ENCODE results near the gene RYR3.

Gene RYR3

GRCh38 chr15:33600212-33600611 lies 289.4 kb downstream of the RYR3 start:
- no peak for DNase-seq

DNA sequence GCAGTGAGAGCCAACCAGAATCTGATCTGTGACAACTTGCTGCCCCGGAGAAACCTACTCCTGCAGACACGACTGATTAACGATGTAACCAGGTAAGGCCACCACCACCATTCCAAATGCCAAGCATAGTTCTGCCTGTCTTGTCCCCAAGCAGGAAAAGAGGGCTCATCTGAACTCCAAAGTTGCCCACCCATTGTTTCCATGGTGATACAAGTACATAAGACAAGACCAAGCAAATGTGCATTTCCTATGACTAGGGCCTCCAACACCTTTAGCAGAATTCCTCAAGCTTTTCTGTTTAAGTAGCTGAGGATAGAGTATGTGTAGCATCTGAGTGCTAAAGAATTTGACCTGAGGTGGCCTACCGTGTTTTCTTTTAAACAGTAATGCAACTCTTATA lies 290.7 kb downstream of the RYR3 start:
- DNase-seq, result no peak

DNA sequence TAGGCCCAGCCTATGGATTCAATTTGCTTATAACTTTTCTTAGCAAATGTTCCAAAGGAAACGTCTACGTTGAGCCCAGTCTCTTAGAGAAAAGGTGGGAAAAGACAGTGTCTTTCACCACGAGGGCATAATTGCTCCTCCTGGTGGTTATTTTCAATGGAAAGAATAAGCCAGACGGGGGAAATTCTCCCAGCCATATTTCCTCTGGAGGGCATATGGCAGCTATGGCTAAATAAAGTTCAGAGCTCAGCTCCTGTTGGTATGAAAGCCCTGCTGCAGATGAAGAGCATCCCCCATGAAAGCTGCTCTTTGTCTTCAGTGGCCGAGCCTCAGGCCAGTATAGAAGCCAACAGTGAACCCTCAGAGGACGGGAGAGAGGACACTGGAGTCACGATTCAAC lies 297.9 kb downstream of the RYR3 start:
- DNase-seq, result no peak

DNA sequence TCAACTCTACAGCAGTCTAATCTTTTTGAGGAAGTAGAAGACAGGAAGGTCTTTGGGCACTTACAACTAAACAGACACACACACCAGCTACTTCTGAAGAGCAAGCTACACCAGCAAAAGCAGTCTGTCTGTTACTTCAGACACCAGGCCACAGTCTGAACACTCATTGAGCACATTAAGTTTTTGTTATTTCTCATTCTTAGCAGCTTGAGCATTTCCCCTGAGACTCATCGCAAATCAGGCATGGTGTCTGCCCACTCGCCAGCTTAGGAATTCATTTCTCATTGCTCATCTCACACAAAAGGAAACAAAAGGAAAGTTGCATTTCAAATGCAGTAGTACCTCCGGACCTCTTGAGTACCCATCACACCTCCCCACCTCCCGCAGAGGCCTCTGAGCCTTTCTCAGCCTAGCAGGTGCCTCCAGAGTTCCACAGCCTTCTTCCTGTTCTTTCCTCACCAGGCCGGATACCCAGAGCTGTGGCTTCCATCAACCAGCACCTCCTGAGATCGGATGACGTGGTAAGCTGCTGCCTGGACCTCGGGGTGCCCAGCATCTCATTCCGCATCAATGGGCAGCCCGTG lies 302.0 kb downstream of the RYR3 start:
- no peak for DNase-seq

GRCh38 chr15:33616475-33616874 lies 305.7 kb downstream of the RYR3 start:
- no peak for DNase-seq

DNA sequence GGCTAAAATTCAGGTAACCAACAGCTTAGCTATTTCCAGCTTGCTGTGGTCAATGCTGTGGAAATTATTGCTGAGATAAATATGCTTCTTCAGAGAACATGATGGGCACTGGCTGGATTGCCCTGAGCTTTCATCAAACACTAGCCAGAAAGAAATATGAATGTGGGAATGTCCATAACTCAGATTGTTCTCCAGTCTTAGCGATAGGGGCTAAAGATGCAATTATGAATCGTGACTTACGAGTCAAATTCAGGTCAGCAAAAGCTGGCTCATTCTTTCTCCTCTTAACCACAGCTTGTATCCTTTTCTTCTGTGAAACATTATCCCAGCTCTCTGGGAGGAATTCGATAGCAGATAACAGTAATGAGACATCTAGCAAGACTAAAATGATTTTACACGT lies 307.6 kb downstream of the RYR3 start:
- no peak for DNase-seq

GRCh38 chr15:33621141-33621540 lies 310.4 kb downstream of the RYR3 start:
- no peak for DNase-seq

GRCh38 chr15:33623010-33623409 lies 312.2 kb downstream of the RYR3 start:
- no peak for DNase-seq

- no peak for DNase-seq
Measured at GRCh38 chr15:33624439-33624838, 313.7 kb downstream of the RYR3 start.

DNA sequence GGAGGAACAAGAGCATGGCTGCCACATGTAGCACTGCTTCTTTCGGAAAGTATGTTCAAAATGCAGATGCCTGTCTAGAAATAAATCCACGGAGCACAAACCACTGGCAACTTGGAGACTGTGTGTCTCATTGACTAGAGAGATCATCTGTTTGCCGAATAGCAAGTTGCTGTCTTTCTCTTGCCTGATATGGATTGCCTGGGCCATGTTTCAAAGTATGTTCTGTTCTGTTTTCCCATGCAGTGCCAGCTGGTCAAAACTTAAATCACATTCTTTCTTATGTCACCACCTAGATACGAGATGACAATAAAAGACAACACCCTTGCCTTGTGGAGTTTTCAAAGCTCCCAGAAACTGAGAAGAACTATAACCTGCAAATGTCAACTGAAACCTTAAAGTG lies 318.9 kb downstream of the RYR3 start:
- no peak for DNase-seq

DNA sequence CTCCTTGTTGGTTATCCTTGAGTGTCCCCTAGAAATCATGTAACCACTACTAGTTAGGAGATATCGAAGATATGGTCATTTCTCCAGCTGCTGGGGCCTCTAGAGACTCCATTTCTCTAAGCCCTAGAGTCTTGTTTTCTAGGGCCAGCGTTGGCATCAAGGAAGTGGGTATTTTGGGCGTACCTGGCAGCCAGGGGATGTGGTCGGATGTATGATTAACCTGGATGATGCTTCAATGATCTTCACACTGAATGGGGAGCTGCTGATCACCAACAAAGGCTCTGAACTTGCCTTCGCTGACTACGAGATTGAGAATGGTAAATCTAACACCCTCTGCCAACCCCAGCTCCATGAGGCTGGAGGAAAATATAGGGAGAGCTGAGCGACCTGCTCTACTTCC lies 325.5 kb downstream of the RYR3 start:
- DNase-seq, result no peak

- no peak for DNase-seq
Measured at GRCh38 chr15:33636958-33637357, 326.2 kb downstream of the RYR3 start.

GRCh38 chr15:33638453-33638852 lies 327.7 kb downstream of the RYR3 start:
- DNase-seq, result no peak

GRCh38 chr15:33639051-33639450 lies 328.3 kb downstream of the RYR3 start:
- DNase-seq, result no peak

DNA sequence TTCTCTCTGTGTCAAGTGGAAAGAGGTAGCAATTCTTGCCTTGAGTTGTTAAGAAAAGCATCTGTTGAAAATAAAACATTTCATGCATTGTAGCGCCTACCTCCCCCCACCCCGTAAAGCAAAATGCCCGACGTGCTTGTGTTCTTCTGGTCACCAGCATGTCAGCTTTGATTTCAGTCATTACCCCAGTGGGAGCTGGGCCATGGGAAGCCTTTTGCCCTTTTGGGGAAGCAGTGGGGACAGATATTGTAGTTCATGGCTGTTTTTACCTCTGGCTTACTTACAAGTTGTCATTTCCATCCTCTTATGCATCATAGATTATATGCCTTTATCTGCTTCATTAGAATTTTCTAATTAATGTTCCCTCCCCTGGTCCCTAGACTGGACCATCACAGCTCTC lies 328.7 kb downstream of the RYR3 start:
- no peak for DNase-seq

DNA sequence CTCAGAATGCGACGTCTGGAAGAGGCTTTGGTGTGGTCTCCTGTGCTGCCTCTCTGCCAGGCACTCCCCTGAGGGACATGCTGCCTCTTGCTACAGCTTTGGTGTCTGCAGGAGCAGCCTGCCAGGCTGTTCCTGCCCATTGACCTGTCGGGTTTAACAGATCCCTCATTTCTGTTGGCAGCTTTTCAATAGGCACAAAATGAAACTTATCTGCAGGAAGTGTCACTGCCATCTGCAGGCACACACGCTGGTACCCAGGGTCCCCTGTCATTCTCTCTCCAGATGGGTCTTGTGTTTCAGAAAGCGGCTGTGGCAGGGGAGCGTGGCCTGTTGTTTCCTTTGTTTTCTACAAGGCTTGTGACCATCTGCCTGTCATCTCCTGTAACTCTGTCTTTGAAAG lies 329.2 kb downstream of the RYR3 start:
- DNase-seq, result no peak

DNA sequence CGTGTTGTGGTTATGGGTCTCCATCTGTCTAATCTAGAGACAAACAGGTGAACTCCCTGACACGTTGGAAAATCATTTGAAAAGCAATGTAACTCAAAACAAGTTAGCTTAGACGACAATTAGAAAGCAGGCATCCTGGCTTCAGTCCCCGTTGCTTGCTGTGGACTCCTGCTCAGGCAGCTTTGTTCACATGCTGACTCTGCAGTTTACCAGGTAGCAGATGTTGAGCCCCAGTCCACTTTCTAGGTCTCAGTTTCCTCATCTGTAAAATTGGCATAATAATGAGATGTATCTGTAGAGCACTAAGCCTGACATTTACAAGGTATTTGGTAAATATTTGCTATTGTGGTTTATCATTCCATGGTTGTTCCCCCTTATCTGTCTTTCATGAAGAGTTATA lies 330.3 kb downstream of the RYR3 start:
- DNase-seq, result no peak

- DNase-seq, result no peak
Measured at GRCh38 chr15:33644304-33644703, 333.5 kb downstream of the RYR3 start.

DNA sequence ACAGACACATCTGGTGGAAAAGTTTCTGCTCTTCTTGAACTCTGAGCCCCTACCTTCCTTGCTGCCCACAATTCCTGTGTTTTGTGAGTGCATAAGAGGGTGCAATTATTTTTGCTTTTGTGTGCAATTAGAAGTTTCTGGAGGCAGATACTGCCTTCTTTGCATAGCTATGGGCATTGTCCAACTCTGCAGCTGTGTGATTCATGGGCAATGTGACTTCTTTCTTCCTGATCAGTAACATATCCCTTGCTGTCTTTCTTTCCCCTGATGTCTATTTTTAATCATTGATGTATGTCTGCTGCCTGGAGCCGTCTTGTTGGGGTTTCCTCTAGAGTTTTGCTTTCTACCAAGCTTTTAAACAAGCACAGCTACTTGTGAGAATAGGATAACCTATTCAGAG lies 336.0 kb downstream of the RYR3 start:
- no peak for DNase-seq

DNA sequence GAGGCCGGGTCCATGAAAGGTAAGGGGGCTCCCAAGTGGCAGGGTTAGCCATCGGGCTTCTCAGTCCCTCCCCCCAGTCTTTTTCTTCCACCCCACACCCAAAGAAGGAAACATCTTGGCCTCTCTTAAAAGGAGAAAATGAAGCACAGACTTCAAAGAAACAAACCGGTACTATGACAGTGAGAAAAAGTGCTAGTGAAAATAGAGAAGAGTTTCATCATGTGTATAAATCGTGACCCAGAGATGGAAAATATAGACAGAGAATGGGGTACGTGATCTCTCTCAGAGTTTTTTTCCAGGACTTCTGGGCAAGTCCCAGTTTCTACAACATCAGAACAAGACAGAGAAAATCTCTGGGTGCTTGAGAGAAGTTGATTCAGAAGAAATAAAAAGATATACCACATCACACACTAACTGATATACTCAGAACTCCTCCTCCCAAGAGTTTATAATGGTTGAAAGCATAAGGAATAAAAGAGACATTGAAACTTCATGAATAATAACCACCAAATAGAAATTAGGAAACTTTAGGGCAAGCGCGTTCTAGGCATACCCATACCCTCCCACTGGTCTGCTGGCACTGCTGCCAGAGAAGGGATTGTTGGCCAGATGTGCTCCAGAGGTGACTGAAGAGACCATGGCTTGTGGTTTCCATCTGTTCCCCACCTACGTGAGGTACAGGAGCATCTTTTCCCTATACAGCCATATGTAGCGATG lies 338.6 kb downstream of the RYR3 start:
- no peak for DNase-seq

GRCh38 chr15:33654860-33655259 lies 344.1 kb downstream of the RYR3 start:
- no peak for DNase-seq

GRCh38 chr15:33655488-33655887 lies 344.7 kb downstream of the RYR3 start:
- no peak for DNase-seq

- no peak for DNase-seq
Measured at GRCh38 chr15:33656168-33656567, 345.4 kb downstream of the RYR3 start.

DNA sequence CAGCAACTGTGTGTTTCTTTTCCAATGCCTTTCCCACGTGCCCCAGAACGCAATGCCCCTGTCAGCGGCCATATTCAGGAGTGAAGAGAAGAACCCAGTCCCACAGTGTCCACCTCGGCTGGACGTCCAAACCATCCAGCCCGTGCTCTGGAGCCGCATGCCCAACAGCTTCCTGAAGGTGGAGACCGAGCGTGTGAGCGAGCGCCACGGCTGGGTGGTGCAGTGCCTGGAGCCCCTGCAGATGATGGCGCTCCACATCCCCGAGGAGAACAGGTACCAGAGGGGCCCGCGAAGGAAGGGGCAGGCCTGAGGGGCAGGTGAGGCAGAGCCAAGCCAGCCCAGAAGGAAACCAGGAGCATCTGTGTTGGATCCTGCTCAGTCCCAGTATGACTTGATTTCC lies 349.4 kb downstream of the RYR3 start:
- no peak for DNase-seq

- DNase-seq, result no peak
Measured at GRCh38 chr15:33662014-33662413, 351.2 kb downstream of the RYR3 start.

Measured in NCI-H748 treated with DMSO at 0.1 percent for 48 hours (cell line).